ENCODE measurements around the gene SLC15A3.

SLC15A3 gene

GRCh38 chr11:60966890-60967289, 14.9 kb upstream of the SLC15A3 start:
- H2AK5ac ChIP-seq (ENCODE audit: low read length, severe bottlenecking), result no peak overlapping the region
- 92% methylated on average over 4 of the region's 4 CpGs for WGBS
- no peak for DNase-seq
- no peak overlapping the region for H3K23ac ChIP-seq (ENCODE audit: low read length in 2 of 2)
- no peaks in the 10 kb centered on the region for H3K36me3 ChIP-seq (ENCODE audit: control insufficient read depth in 1 of 2, insufficient read depth in 2 of 2, low read depth in 1 of 2, low read length in 2 of 2)
- H4K8ac ChIP-seq (ENCODE audit: low read length), result no peak overlapping the region
- H3K9ac ChIP-seq (ENCODE audit: low read length), result no peak overlapping the region
- H2BK12ac ChIP-seq (ENCODE audit: low read length in 2 of 2), result no peak overlapping the region
- peaks cover 1% of the 10 kb centered on the region for H3K4me1 ChIP-seq (ENCODE audit: control insufficient read depth, insufficient read depth, low read depth, low read length)
- H2BK120ac ChIP-seq (ENCODE audit: low read depth, low read length), result no peak overlapping the region
- H3K18ac ChIP-seq (ENCODE audit: low read depth in 1 of 2, low read length in 2 of 2), result no peak overlapping the region
- H2AFZ ChIP-seq (ENCODE audit: low read depth, low read length), result no peak overlapping the region
- H4K91ac ChIP-seq (ENCODE audit: low read length), result no peak overlapping the region
- no peak overlapping the region for H3K27ac ChIP-seq (ENCODE audit: low read length, poor library complexity, severe bottlenecking)
- no peak overlapping the region for H2BK5ac ChIP-seq (ENCODE audit: low read depth, low read length, poor library complexity, severe bottlenecking)
- peaks cover 7 to 30% of the 10 kb centered on the region in 2 experiments for H3K27me3 ChIP-seq (ENCODE audit: control insufficient read depth in 1 of 2, insufficient read depth in 1 of 2, low read length in 2 of 2)
- H3K4me3 ChIP-seq (ENCODE audit: insufficient read depth in 1 of 2, low read depth in 1 of 2, low read length in 2 of 2), result no peak overlapping the region
- H3K79me1 ChIP-seq (replicated peaks; ENCODE audit: low read length, poor library complexity, severe bottlenecking), result no peaks in the 10 kb centered on the region
- no peak overlapping the region for H3K14ac ChIP-seq (ENCODE audit: low read length in 2 of 2)
- H3K4me2 ChIP-seq (ENCODE audit: low read length, poor library complexity, severe bottlenecking), result no peak overlapping the region
- peaks cover 4% of the 10 kb centered on the region for H3K9me3 ChIP-seq (ENCODE audit: control insufficient read depth, low read length)
- no peak overlapping the region for H3K4ac ChIP-seq (ENCODE audit: low read depth in 1 of 2, low read length in 2 of 2)
- H2BK15ac ChIP-seq (ENCODE audit: low read depth, poor library complexity, severe bottlenecking), result no peak overlapping the region

- Histone ChIP-seq H3K14ac (ENCODE audit: low read length in 2 of 2) (no peak overlapping the region), H2AFZ (ENCODE audit: low read depth, low read length) (no peak overlapping the region), H2BK12ac (ENCODE audit: low read length in 2 of 2) (no peak overlapping the region), H4K8ac (ENCODE audit: low read length) (no peak overlapping the region), H3K9me3 (ENCODE audit: control insufficient read depth, low read length) (peaks cover 4% of the 10 kb centered on the region), H2AK5ac (ENCODE audit: low read length, severe bottlenecking) (no peak overlapping the region), H3K27ac (ENCODE audit: low read length, poor library complexity, severe bottlenecking) (no peak overlapping the region), H3K4me1 (ENCODE audit: control insufficient read depth, insufficient read depth, low read depth, low read length) (no peaks in the 10 kb centered on the region), H3K9ac (ENCODE audit: low read length) (no peak overlapping the region), H3K4me2 (ENCODE audit: low read length, poor library complexity, severe bottlenecking) (no peak overlapping the region), H3K79me1 (replicated peaks; ENCODE audit: low read length, poor library complexity, severe bottlenecking) (no peaks in the 10 kb centered on the region), H3K27me3 (ENCODE audit: control insufficient read depth in 1 of 2, insufficient read depth in 1 of 2, low read length in 2 of 2) (peaks cover 12 to 19% of the 10 kb centered on the region in 2 experiments), H3K23ac (ENCODE audit: low read length in 2 of 2) (peak overlapping the region in 1 of 2 experiments; percentile 24), H2BK5ac (ENCODE audit: low read depth, low read length, poor library complexity, severe bottlenecking) (no peak overlapping the region), H3K36me3 (ENCODE audit: control insufficient read depth in 1 of 2, insufficient read depth in 2 of 2, low read depth in 1 of 2, low read length in 2 of 2) (no peaks in the 10 kb centered on the region), H3K18ac (ENCODE audit: low read depth in 1 of 2, low read length in 2 of 2) (no peak overlapping the region), H3K4me3 (ENCODE audit: insufficient read depth in 1 of 2, low read depth in 1 of 2, low read length in 2 of 2) (no peak overlapping the region), H3K4ac (ENCODE audit: low read depth in 1 of 2, low read length in 2 of 2) (no peak overlapping the region), H2BK120ac (ENCODE audit: low read depth, low read length) (no peak overlapping the region), H2BK15ac (ENCODE audit: low read depth, poor library complexity, severe bottlenecking) (no peak overlapping the region), H4K91ac (ENCODE audit: low read length) (no peak overlapping the region)
- DNase-seq, result no peak
- WGBS, result 78% methylated on average over 6 of the region's 6 CpGs
Observed at GRCh38 chr11:60964801-60965200, 12.8 kb upstream of the SLC15A3 start.

GRCh38 chr11:60960405-60960804, 8.4 kb upstream of the SLC15A3 start:
- Histone ChIP-seq H3K4me1 (ENCODE audit: control insufficient read depth, insufficient read depth, low read depth, low read length) (no peaks in the 10 kb centered on the region), H3K27me3 (ENCODE audit: control insufficient read depth in 1 of 2, insufficient read depth in 1 of 2, low read length in 2 of 2) (peaks cover 0 to 15% of the 10 kb centered on the region in 2 experiments), H3K18ac (ENCODE audit: low read depth in 1 of 2, low read length in 2 of 2) (no peak overlapping the region), H2AK5ac (ENCODE audit: low read length, severe bottlenecking) (no peak overlapping the region), H3K4me2 (ENCODE audit: low read length, poor library complexity, severe bottlenecking) (no peak overlapping the region), H2BK5ac (ENCODE audit: low read depth, low read length, poor library complexity, severe bottlenecking) (no peak overlapping the region), H3K4ac (ENCODE audit: low read depth in 1 of 2, low read length in 2 of 2) (no peak overlapping the region), H3K9me3 (ENCODE audit: control insufficient read depth, low read length) (no peaks in the 10 kb centered on the region), H3K14ac (ENCODE audit: low read length in 2 of 2) (no peak overlapping the region), H4K8ac (ENCODE audit: low read length) (no peak overlapping the region), H3K9ac (ENCODE audit: low read length) (no peak overlapping the region), H2AFZ (ENCODE audit: low read depth, low read length) (no peak overlapping the region), H3K79me1 (replicated peaks; ENCODE audit: low read length, poor library complexity, severe bottlenecking) (no peaks in the 10 kb centered on the region), H2BK15ac (ENCODE audit: low read depth, poor library complexity, severe bottlenecking) (no peak overlapping the region), H3K27ac (ENCODE audit: low read length, poor library complexity, severe bottlenecking) (no peak overlapping the region), H3K36me3 (ENCODE audit: control insufficient read depth in 1 of 2, insufficient read depth in 2 of 2, low read depth in 1 of 2, low read length in 2 of 2) (no peaks in the 10 kb centered on the region), H3K23ac (ENCODE audit: low read length in 2 of 2) (no peak overlapping the region), H2BK12ac (ENCODE audit: low read length in 2 of 2) (no peak overlapping the region), H3K4me3 (ENCODE audit: insufficient read depth in 1 of 2, low read depth in 1 of 2, low read length in 2 of 2) (no peak overlapping the region), H4K91ac (ENCODE audit: low read length) (no peak overlapping the region), H2BK120ac (ENCODE audit: low read depth, low read length) (no peak overlapping the region)
- WGBS, result 88% methylated on average over 7 of the region's 7 CpGs
- DNase-seq, result no peak

GRCh38 chr11:60959431-60959830, 7.5 kb upstream of the SLC15A3 start:
- Histone ChIP-seq H3K14ac (ENCODE audit: low read length in 2 of 2) (no peak overlapping the region), H2BK12ac (ENCODE audit: low read length in 2 of 2) (no peak overlapping the region), H3K9me3 (ENCODE audit: control insufficient read depth, low read length) (no peaks in the 10 kb centered on the region), H3K4me2 (ENCODE audit: low read length, poor library complexity, severe bottlenecking) (no peak overlapping the region), H2AK5ac (ENCODE audit: low read length, severe bottlenecking) (no peak overlapping the region), H3K9ac (ENCODE audit: low read length) (no peak overlapping the region), H2BK120ac (ENCODE audit: low read depth, low read length) (no peak overlapping the region), H3K4ac (ENCODE audit: low read depth in 1 of 2, low read length in 2 of 2) (no peak overlapping the region), H3K23ac (ENCODE audit: low read length in 2 of 2) (no peak overlapping the region), H3K27me3 (ENCODE audit: control insufficient read depth in 1 of 2, insufficient read depth in 1 of 2, low read length in 2 of 2) (peaks cover 0 to 15% of the 10 kb centered on the region in 2 experiments), H3K18ac (ENCODE audit: low read depth in 1 of 2, low read length in 2 of 2) (no peak overlapping the region), H2AFZ (ENCODE audit: low read depth, low read length) (no peak overlapping the region), H2BK15ac (ENCODE audit: low read depth, poor library complexity, severe bottlenecking) (no peak overlapping the region), H4K8ac (ENCODE audit: low read length) (no peak overlapping the region), H3K4me3 (ENCODE audit: insufficient read depth in 1 of 2, low read depth in 1 of 2, low read length in 2 of 2) (no peak overlapping the region), H3K27ac (ENCODE audit: low read length, poor library complexity, severe bottlenecking) (no peak overlapping the region), H2BK5ac (ENCODE audit: low read depth, low read length, poor library complexity, severe bottlenecking) (no peak overlapping the region), H3K4me1 (ENCODE audit: control insufficient read depth, insufficient read depth, low read depth, low read length) (no peaks in the 10 kb centered on the region), H4K91ac (ENCODE audit: low read length) (no peak overlapping the region), H3K36me3 (ENCODE audit: control insufficient read depth in 1 of 2, insufficient read depth in 2 of 2, low read depth in 1 of 2, low read length in 2 of 2) (no peaks in the 10 kb centered on the region), H3K79me1 (replicated peaks; ENCODE audit: low read length, poor library complexity, severe bottlenecking) (no peaks in the 10 kb centered on the region)
- WGBS, result 74% methylated on average over 6 of the region's 6 CpGs
- DNase-seq, result no peak
